Type B pancreatic cell (in vitro differentiated cells): Measurements from ENCODE around the gene TENM3. TPM values are rescaled to one million over a fixed set of nuclear protein-coding genes. Genes with fewer than 3 reads are reported as not detected.

Experiments
- DNase-seq: peaks from one replicate; pipeline ENCODE4 v3.0.0; 2021; ENCODE audit warnings: mixed read lengths; ENCODE audit not compliant: unreplicated experiment; ENCODE audit errors: extremely low spot score
- H3K27ac Mint-ChIP-seq: 2 replicates; pipeline ENCODE4 v1.8.0; 2021; ENCODE audit warnings: mild to moderate bottlenecking, mixed read lengths
- H3K27me3 Mint-ChIP-seq: 2 replicates; pipeline ENCODE4 v1.8.0; 2021; ENCODE audit warnings: mixed read lengths
- H3K36me3 Mint-ChIP-seq: 2 replicates; pipeline ENCODE4 v1.8.0; 2021; ENCODE audit warnings: mixed read lengths
- H3K4me1 Mint-ChIP-seq: one replicate; pipeline ENCODE4 v1.8.0; 2021; ENCODE audit warnings: mixed read lengths; ENCODE audit not compliant: unreplicated experiment
- H3K4me3 Mint-ChIP-seq: 2 replicates; pipeline ENCODE4 v1.8.0; 2021; ENCODE audit warnings: mild to moderate bottlenecking, mixed read lengths
- H3K9me3 Mint-ChIP-seq: 2 replicates; pipeline ENCODE4 v1.8.0; 2021; ENCODE audit warnings: mixed read lengths
- total RNA-seq: library from RNA; stranded (reverse); gene quantifications from 2 replicates; pipeline ENCODE4 v1.2.1, GENCODE V29; 2021; ENCODE audit warnings: low replicate concordance
- TF ChIP-seq, protein P1 (sequence below): fragments of 200-600 bp; sonication (generic); conservative IDR thresholded peaks from 2 replicates; pipeline ENCODE4 v1.5.0; 2021; ENCODE audit warnings: antibody characterized with exemption, mild to moderate bottlenecking

TENM3 gene
- total RNA-seq, 1 donor from 2014 or later, result 73.5 TPM

GRCh38 chr4:182806259-182807252 lies 563.4 kb downstream of the TENM3 start:
- Mint-ChIP-seq H3K4me1 (peaks cover 18% of the 10 kb centered on the region), H3K9me3 (no peaks in the 10 kb centered on the region), H3K4me3 (peak overlapping the region; percentile 93), H3K27ac (peak overlapping the region; percentile 90), H3K36me3 (peaks cover 3% of the 10 kb centered on the region), H3K27me3 (peaks cover 7% of the 10 kb centered on the region)
- DNase-seq, result peak; percentile 85
- TF ChIP-seq, protein P1, sequence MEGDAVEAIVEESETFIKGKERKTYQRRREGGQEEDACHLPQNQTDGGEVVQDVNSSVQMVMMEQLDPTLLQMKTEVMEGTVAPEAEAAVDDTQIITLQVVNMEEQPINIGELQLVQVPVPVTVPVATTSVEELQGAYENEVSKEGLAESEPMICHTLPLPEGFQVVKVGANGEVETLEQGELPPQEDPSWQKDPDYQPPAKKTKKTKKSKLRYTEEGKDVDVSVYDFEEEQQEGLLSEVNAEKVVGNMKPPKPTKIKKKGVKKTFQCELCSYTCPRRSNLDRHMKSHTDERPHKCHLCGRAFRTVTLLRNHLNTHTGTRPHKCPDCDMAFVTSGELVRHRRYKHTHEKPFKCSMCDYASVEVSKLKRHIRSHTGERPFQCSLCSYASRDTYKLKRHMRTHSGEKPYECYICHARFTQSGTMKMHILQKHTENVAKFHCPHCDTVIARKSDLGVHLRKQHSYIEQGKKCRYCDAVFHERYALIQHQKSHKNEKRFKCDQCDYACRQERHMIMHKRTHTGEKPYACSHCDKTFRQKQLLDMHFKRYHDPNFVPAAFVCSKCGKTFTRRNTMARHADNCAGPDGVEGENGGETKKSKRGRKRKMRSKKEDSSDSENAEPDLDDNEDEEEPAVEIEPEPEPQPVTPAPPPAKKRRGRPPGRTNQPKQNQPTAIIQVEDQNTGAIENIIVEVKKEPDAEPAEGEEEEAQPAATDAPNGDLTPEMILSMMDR, result peak; percentile 99

DNA sequence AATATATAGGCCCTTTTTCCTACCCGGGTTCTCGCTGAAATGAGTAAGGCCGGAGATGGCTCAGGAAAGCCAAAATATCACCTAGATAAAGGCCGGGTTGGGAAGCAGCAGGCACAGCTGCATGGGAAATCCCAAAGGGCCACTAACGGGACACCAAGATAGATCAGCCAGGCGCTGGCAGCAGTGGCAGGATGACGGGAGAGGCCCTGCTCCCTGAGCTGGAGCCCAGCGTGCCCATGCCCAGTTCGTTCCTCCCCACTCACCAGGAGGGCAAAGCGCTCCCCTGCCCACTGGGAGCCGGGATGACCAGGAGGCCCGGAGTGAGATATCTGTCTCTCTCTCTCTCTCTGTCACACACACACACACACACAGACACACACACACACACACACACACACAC lies 564.1 kb downstream of the TENM3 start:
- TF ChIP-seq, protein P1, result no peak
- Mint-ChIP-seq H3K27ac (no peak overlapping the region), H3K36me3 (peaks cover 3% of the 10 kb centered on the region), H3K9me3 (peaks cover 5% of the 10 kb centered on the region), H3K4me3 (no peak overlapping the region), H3K4me1 (peaks cover 18% of the 10 kb centered on the region), H3K27me3 (peaks cover 7% of the 10 kb centered on the region)
- DNase-seq, result no peak

GRCh38 chr4:182807767-182808548 lies 564.8 kb downstream of the TENM3 start:
- Mint-ChIP-seq H3K36me3 (peaks cover 3% of the 10 kb centered on the region), H3K4me1 (peaks cover 13% of the 10 kb centered on the region), H3K4me3 (no peak overlapping the region), H3K9me3 (peaks cover 5% of the 10 kb centered on the region), H3K27me3 (peaks cover 7% of the 10 kb centered on the region), H3K27ac (peak overlapping the region; percentile 10)
- no peak for DNase-seq
- TF ChIP-seq, protein P1, result no peak

GRCh38 chr4:182808673-182809416 lies 565.6 kb downstream of the TENM3 start:
- Mint-ChIP-seq H3K9me3 (peaks cover 5% of the 10 kb centered on the region), H3K36me3 (peaks cover 3% of the 10 kb centered on the region), H3K4me3 (no peak overlapping the region), H3K27ac (peak overlapping the region; percentile 10), H3K4me1 (peaks cover 13% of the 10 kb centered on the region), H3K27me3 (peaks cover 7% of the 10 kb centered on the region)
- TF ChIP-seq, protein P1, result no peak
- no peak for DNase-seq

GRCh38 chr4:182809417-182810102 lies 566.4 kb downstream of the TENM3 start:
- Mint-ChIP-seq H3K9me3 (peaks cover 5% of the 10 kb centered on the region), H3K36me3 (peaks cover 2% of the 10 kb centered on the region), H3K4me3 (no peak overlapping the region), H3K27me3 (peaks cover 7% of the 10 kb centered on the region), H3K4me1 (peaks cover 13% of the 10 kb centered on the region), H3K27ac (no peak overlapping the region)
- DNase-seq, result no peak
- TF ChIP-seq, protein P1, result peak; percentile 41
